Hepatocyte (in vitro differentiated cells): ENCODE measurements around the gene ARL4A. TPM values are rescaled to one million over a fixed set of nuclear protein-coding genes. Genes with fewer than 3 reads are reported as not detected.
"Not testable (repeated sequence)": the region's sequence is repeated elsewhere in the genome, so short reads cannot be mapped to it uniquely, and the experiment has no call there.

Experiments used
- DNase-seq: peaks from one replicate; pipeline ENCODE4 v3.0.0-alpha.2; 2016; ENCODE audit warnings: low spot score
- H2AFZ ChIP-seq: fragments of 200-600 bp; sonication (generic); 2 replicates; pipeline ENCODE4 v1.6.0; 2016; ENCODE audit warnings: antibody characterized with exemption, mild to moderate bottlenecking
- H3K27ac ChIP-seq: fragments of 200-600 bp; sonication (generic); 2 replicates; pipeline ENCODE4 v1.5.1; 2016; ENCODE audit warnings: mild to moderate bottlenecking
- H3K27me3 ChIP-seq: fragments of 200-600 bp; sonication (generic); 2 replicates; pipeline ENCODE4 v1.6.1; 2016
- H3K36me3 ChIP-seq: fragments of 200-600 bp; sonication (generic); replicated peaks from 2 replicates; pipeline ENCODE4 v1.5.1; 2016; ENCODE audit warnings: low read depth; ENCODE audit not compliant: insufficient read depth
- H3K4me1 ChIP-seq: fragments of 200-600 bp; sonication (generic); 2 replicates; pipeline ENCODE4 v1.5.1; 2016; ENCODE audit warnings: mild to moderate bottlenecking, moderate library complexity; ENCODE audit not compliant: insufficient read depth
- H3K4me2 ChIP-seq: fragments of 200-600 bp; sonication (generic); 2 replicates; pipeline ENCODE4 v1.6.0; 2016
- H3K4me3 ChIP-seq: fragments of 200-600 bp; sonication (generic); 2 replicates; pipeline ENCODE4 v1.5.1; 2016; ENCODE audit warnings: mild to moderate bottlenecking
- H3K79me2 ChIP-seq: fragments of 200-600 bp; sonication (generic); 2 replicates; pipeline ENCODE4 v1.6.0; 2017; ENCODE audit warnings: mild to moderate bottlenecking
- H3K9me2 ChIP-seq: fragments of 200-600 bp; sonication (generic); replicated peaks from 2 replicates; pipeline ENCODE4 v1.6.0; 2017; ENCODE audit warnings: mild to moderate bottlenecking; ENCODE audit not compliant: insufficient read depth
- H3K9me3 ChIP-seq: fragments of 200-600 bp; sonication (generic); 2 replicates; pipeline ENCODE4 v1.5.1; 2016; ENCODE audit warnings: low read depth, mild to moderate bottlenecking
- H4K20me1 ChIP-seq: fragments of 200-600 bp; sonication (generic); 2 replicates; pipeline ENCODE4 v1.6.0; 2016; ENCODE audit warnings: mild to moderate bottlenecking; ENCODE audit not compliant: insufficient read depth, poor library complexity, severe bottlenecking
- EZH2 ChIP-seq: fragments of 200-600 bp; sonication (generic); IDR thresholded peaks from 2 replicates; pipeline ENCODE4 v1.6.1; 2016; ENCODE audit warnings: antibody characterized with exemption, mild to moderate bottlenecking, borderline replicate concordance
- EZH2phosphoT487 ChIP-seq: fragments of 200-600 bp; sonication (generic); IDR thresholded peaks from one replicate; pipeline ENCODE4 v1.6.1; 2018; ENCODE audit warnings: antibody characterized with exemption, mild to moderate bottlenecking, low read depth, moderate library complexity; ENCODE audit not compliant: unreplicated experiment, severe bottlenecking
- WGBS: methylation state at CpG from one replicate; pipeline ENCODE4 v1.1.6; 2016; ENCODE audit warnings: low lambda C conversion rate; ENCODE audit errors: missing lambda C conversion rate; 5-methylcytosine and 5-hydroxymethylcytosine counted together
- polyA plus RNA-seq: library from polyadenylated mRNA; unstranded; fragments of >200 nt; fragmentation: Nextera tagmentation; extraction: Ambion mirVana; gene quantifications from 2 replicates; pipeline ENCODE4 v1.2.1, GENCODE V29; 2016
- total RNA-seq: library from RNA; depleted of rRNA; stranded (reverse); fragments of >200 nt; gene quantifications from 2 replicates; pipeline ENCODE4 v1.2.3, GENCODE V29; 2014
- TF ChIP-seq, protein P1 (sequence below): fragments of 200-600 bp; sonication (generic); IDR thresholded peaks from 2 replicates; pipeline ENCODE4 v1.5.1; 2016; ENCODE audit warnings: antibody characterized with exemption, mild to moderate bottlenecking; ENCODE audit not compliant: poor library complexity

Gene ARL4A
- total and polyA plus RNA-seq, 2 experiments from 2014 or later: 60.3 to 64.0 TPM

DNA sequence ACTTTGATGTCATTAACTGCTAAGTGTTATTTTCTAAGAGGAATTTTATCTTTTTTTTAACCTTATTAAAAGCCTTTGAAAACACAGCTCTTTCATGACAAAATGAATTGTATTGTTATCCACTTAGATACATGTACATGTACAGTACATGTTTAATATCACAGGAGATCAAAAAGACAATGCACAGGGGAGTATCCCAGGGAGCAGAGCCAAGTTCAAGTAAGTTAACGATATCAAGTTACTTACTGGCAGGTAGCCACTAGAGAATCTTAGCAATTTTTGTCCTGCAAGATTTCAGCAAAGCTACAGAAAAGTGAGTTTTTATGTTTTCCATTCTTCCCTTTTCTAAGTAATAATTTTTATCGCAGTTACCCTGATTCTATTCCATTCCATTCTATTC lies 33.9 kb upstream of the ARL4A start:
- H3K9me2 ChIP-seq: no peaks in the 10 kb centered on the region
- no peaks in the 10 kb centered on the region for H3K27me3 ChIP-seq
- DNase-seq: no peak
- no peak overlapping the region for H3K27ac ChIP-seq
- no peak overlapping the region for H2AFZ ChIP-seq
- no peak for TF ChIP-seq EZH2phosphoT487
- TF ChIP-seq, protein P1, sequence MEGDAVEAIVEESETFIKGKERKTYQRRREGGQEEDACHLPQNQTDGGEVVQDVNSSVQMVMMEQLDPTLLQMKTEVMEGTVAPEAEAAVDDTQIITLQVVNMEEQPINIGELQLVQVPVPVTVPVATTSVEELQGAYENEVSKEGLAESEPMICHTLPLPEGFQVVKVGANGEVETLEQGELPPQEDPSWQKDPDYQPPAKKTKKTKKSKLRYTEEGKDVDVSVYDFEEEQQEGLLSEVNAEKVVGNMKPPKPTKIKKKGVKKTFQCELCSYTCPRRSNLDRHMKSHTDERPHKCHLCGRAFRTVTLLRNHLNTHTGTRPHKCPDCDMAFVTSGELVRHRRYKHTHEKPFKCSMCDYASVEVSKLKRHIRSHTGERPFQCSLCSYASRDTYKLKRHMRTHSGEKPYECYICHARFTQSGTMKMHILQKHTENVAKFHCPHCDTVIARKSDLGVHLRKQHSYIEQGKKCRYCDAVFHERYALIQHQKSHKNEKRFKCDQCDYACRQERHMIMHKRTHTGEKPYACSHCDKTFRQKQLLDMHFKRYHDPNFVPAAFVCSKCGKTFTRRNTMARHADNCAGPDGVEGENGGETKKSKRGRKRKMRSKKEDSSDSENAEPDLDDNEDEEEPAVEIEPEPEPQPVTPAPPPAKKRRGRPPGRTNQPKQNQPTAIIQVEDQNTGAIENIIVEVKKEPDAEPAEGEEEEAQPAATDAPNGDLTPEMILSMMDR: no peak
- TF ChIP-seq EZH2: no peak
- WGBS: 85% methylated on average over 2 of the region's 2 CpGs
- no peak overlapping the region for H3K4me2 ChIP-seq
- no peak overlapping the region for H3K4me3 ChIP-seq
- H3K9me3 ChIP-seq: no peaks in the 10 kb centered on the region
- H3K79me2 ChIP-seq: no peaks in the 10 kb centered on the region
- no peaks in the 10 kb centered on the region for H3K4me1 ChIP-seq
- H3K36me3 ChIP-seq: no peaks in the 10 kb centered on the region
- H4K20me1 ChIP-seq: no peaks in the 10 kb centered on the region

DNA sequence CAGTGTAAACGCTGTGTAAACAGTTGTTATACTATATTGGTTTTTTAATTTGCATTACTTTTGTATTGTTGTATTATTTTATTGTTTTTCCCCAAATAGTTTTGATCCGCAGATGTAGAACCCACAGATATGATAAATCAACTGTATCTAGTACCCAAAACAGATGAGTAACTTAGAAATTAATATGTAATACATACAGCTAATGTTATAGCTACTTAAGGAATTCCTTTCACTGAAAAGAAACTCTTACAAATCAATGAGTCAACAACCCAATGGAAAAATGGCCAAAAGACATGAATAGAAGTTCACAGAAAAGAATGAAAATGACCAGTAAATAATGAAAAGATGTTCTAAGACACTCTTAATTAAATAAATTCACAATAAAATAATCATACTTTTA lies 32.3 kb upstream of the ARL4A start:
- Histone ChIP-seq H3K27me3 (no peaks in the 10 kb centered on the region), H3K36me3 (no peaks in the 10 kb centered on the region), H3K4me1 (no peaks in the 10 kb centered on the region), H3K9me2 (no peaks in the 10 kb centered on the region), H3K9me3 (no peaks in the 10 kb centered on the region), H3K4me3 (no peak overlapping the region), H2AFZ (no peak overlapping the region), H3K4me2 (no peak overlapping the region), H3K79me2 (no peaks in the 10 kb centered on the region), H4K20me1 (no peaks in the 10 kb centered on the region), H3K27ac (no peak overlapping the region)
- TF ChIP-seq EZH2 (no peak), EZH2phosphoT487 (no peak)
- TF ChIP-seq, protein P1: no peak
- 96% methylated on average over 2 of the region's 2 CpGs for WGBS
- DNase-seq: no peak

DNA sequence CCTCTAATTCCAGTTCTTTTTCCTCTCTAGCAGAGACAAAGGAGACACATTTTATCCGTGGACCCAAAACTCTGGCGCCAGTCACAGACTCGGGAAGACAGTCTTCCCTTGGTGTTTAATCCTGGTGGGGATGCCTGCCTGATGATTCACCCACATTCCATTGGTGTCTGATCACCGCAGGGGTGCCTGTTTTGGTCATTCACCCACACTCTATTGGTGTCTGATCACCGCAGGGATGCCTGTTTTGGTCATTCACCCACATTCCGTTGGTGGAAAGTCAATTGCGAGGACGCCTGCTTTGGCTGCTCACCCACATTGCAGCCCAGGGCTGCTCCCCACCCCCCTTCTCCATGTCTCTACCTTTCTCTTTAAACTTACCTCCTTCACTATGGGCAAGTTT lies 27.0 kb upstream of the ARL4A start:
- 82% methylated on average over 8 of the region's 8 CpGs for WGBS
- not testable (repeated sequence) for DNase-seq, H3K4me1 ChIP-seq, H3K9me2 ChIP-seq, H4K20me1 ChIP-seq, H3K36me3 ChIP-seq, H3K79me2 ChIP-seq, H3K9me3 ChIP-seq, H3K4me2 ChIP-seq, H3K27ac ChIP-seq, H3K4me3 ChIP-seq, H3K27me3 ChIP-seq, H2AFZ ChIP-seq

DNA sequence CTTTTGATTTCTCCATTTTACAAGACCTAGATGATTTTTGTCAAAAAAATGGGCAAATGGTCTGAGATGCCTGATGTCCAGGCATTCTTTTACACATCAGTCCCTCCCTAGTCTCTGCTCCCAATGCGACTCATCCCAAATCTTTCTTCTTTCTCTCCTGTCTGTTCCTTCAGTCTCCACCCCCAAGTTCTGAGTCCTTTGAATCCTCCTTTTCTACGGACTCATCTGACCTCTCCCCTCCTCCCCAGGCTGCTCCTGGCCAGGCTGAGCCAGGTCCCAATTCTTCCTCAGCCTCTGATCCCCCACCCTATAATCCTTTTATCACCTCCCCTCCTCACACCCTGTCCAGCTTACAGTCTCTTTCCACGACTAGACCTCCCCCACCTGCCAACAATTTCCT lies 26.4 kb upstream of the ARL4A start:
- H3K4me3 ChIP-seq, H4K20me1 ChIP-seq, H3K27ac ChIP-seq, H3K4me2 ChIP-seq, H3K9me2 ChIP-seq, H3K79me2 ChIP-seq, DNase-seq, H3K36me3 ChIP-seq, H2AFZ ChIP-seq, H3K4me1 ChIP-seq, H3K9me3 ChIP-seq, H3K27me3 ChIP-seq: not testable (repeated sequence)
- 75% methylated on average over 3 of the region's 3 CpGs for WGBS

DNA sequence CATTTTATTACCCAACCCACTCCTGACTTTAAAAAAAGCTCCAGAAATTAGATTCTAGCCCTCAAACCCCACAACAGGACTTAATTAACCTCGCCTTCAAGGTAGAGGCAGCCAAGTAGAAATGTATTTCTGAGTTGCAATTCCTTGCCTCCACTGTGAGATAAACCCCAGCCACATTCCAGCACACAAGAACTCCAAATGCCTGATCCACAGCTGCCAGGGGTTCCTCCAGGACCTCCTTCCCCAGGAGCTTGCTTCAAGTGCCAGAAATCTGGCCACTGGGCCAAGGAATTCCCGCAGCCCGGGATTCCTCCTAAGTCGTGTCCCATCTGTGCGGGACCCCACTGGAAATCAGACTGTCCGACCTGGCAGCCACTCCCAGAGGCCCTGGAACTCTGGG lies 25.9 kb upstream of the ARL4A start:
- Histone ChIP-seq H2AFZ (no peak overlapping the region), H3K4me3 (no peak overlapping the region), H4K20me1 (no peaks in the 10 kb centered on the region), H3K4me1 (no peaks in the 10 kb centered on the region), H3K27ac (no peak overlapping the region), H3K9me2 (no peaks in the 10 kb centered on the region), H3K79me2 (no peaks in the 10 kb centered on the region), H3K36me3 (no peaks in the 10 kb centered on the region), H3K9me3 (no peaks in the 10 kb centered on the region), H3K4me2 (no peak overlapping the region), H3K27me3 (no peaks in the 10 kb centered on the region)
- WGBS: 97% methylated on average over 6 of the region's 6 CpGs
- TF ChIP-seq EZH2 (no peak), EZH2phosphoT487 (no peak)
- TF ChIP-seq, protein P1: no peak
- DNase-seq: no peak
